HEK293 (cell line): Measurements from ENCODE around the gene CRIP1.

Experiments used
- CTCF ChIA-PET: fragments of 350-600 bp; formaldehyde crosslinking; extraction: SDS; loops from one replicate; lab custom pipeline; 2021; ENCODE audit warnings: antibody characterized with exemption; lab: Yijun Ruan, JAX
- POLR2A ChIA-PET: fragments of 300-600 bp; formaldehyde crosslinking; extraction: SDS; loops from one replicate; lab custom pipeline; 2020; ENCODE audit warnings: antibody characterized with exemption, inconsistent platforms; lab: Yijun Ruan, JAX
- H3K27ac ChIP-seq: fragments of 200-500 bp; sonication (Bioruptor generic); 2 replicates; pipeline ENCODE4 v1.5.1; 2014; ENCODE audit warnings: low read depth, low read length, control low read depth, inconsistent platforms; ENCODE audit errors: extremely low read depth
- H3K36me3 ChIP-seq, 2 experiments: fragments of 200-500 bp in 1 of 2; sonication (Bioruptor generic) in 1 of 2; 1 replicate in 1 of 2; 2 replicates in 1 of 2; pipeline ENCODE4 v1.5.1; 2014 to 2017; ENCODE audit warnings: inconsistent platforms in 2 of 2, low read length in 2 of 2; ENCODE audit not compliant: control insufficient read depth in 2 of 2, insufficient read depth in 1 of 2
- H3K4me1 ChIP-seq: fragments of 200-500 bp; sonication (Bioruptor generic); 2 replicates; pipeline ENCODE4 v1.5.1; 2014; ENCODE audit warnings: mild to moderate bottlenecking, low read length, inconsistent platforms; ENCODE audit not compliant: control insufficient read depth, insufficient read depth
- H3K4me3 ChIP-seq: 2 replicates; pipeline ENCODE4 v1.5.1; 2011; ENCODE audit warnings: low read depth, mild to moderate bottlenecking, control low read depth, low read length, moderate library complexity
- H3K9me3 ChIP-seq: fragments of 200-500 bp; sonication (Bioruptor generic); 2 replicates; pipeline ENCODE4 v1.5.1; 2014; ENCODE audit warnings: low read depth, low read length, inconsistent platforms; ENCODE audit not compliant: control insufficient read depth, insufficient read depth
- BCL11A ChIP-seq: fragments of 450-650 bp; formaldehyde crosslinking; IDR thresholded peaks from 2 replicates; pipeline ENCODE4 v1.5.1; 2016; ENCODE audit warnings: low read depth, missing biosample characterization, missing genetic modification characterization
- KLF16 ChIP-seq: fragments of 450-650 bp; formaldehyde crosslinking; IDR thresholded peaks from 2 replicates; pipeline ENCODE4 v1.5.1; 2017; ENCODE audit warnings: missing biosample characterization, missing genetic modification characterization
- ZEB2 ChIP-seq: fragments of 450-650 bp; formaldehyde crosslinking; IDR thresholded peaks from 2 replicates; pipeline ENCODE4 v1.5.1; 2016; ENCODE audit warnings: missing biosample characterization, missing genetic modification characterization
- ZFP41 ChIP-seq: fragments of 450-650 bp; formaldehyde crosslinking; IDR thresholded peaks from 2 replicates; pipeline ENCODE4 v1.5.1; 2016; ENCODE audit warnings: missing biosample characterization, missing genetic modification characterization, borderline replicate concordance
- ZNF132 ChIP-seq: fragments of 450-650 bp; formaldehyde crosslinking; IDR thresholded peaks from 2 replicates; pipeline ENCODE4 v1.5.1; 2017; ENCODE audit warnings: missing biosample characterization, missing genetic modification characterization, borderline replicate concordance
- ZNF146 ChIP-seq: fragments of 450-650 bp; formaldehyde crosslinking; IDR thresholded peaks from 2 replicates; pipeline ENCODE4 v1.5.1; 2016; ENCODE audit warnings: missing biosample characterization, missing genetic modification characterization
- ZNF169 ChIP-seq: fragments of 450-650 bp; formaldehyde crosslinking; IDR thresholded peaks from 2 replicates; pipeline ENCODE4 v1.5.1; 2016; ENCODE audit warnings: missing biosample characterization, missing genetic modification characterization
- ZNF175 ChIP-seq: fragments of 450-650 bp; formaldehyde crosslinking; IDR thresholded peaks from 2 replicates; pipeline ENCODE4 v1.5.1; 2016; ENCODE audit warnings: missing biosample characterization, missing genetic modification characterization
- ZNF2 ChIP-seq: fragments of 450-650 bp; formaldehyde crosslinking; IDR thresholded peaks from 2 replicates; pipeline ENCODE4 v1.5.1; 2016; ENCODE audit warnings: missing biosample characterization, missing genetic modification characterization
- ZNF292 ChIP-seq: fragments of 450-650 bp; formaldehyde crosslinking; IDR thresholded peaks from 2 replicates; pipeline ENCODE4 v1.5.1; 2016; ENCODE audit warnings: low read depth, missing biosample characterization, missing genetic modification characterization, borderline replicate concordance
- ZNF354C ChIP-seq: fragments of 450-650 bp; formaldehyde crosslinking; IDR thresholded peaks from 2 replicates; pipeline ENCODE4 v1.5.1; 2016; ENCODE audit warnings: missing biosample characterization, missing genetic modification characterization, low read depth, borderline replicate concordance
- ZNF391 ChIP-seq: fragments of 450-650 bp; formaldehyde crosslinking; IDR thresholded peaks from 2 replicates; pipeline ENCODE4 v1.5.1; 2016; ENCODE audit warnings: low read depth, missing biosample characterization, missing genetic modification characterization, borderline replicate concordance
- ZNF473 ChIP-seq: fragments of 450-650 bp; formaldehyde crosslinking; IDR thresholded peaks from 2 replicates; pipeline ENCODE4 v1.5.1; 2017; ENCODE audit warnings: missing biosample characterization, missing genetic modification characterization
- ZNF501 ChIP-seq: fragments of 450-650 bp; formaldehyde crosslinking; IDR thresholded peaks from 2 replicates; pipeline ENCODE4 v1.5.1; 2016; ENCODE audit warnings: missing biosample characterization, missing genetic modification characterization
- ZNF510 ChIP-seq: fragments of 450-650 bp; formaldehyde crosslinking; IDR thresholded peaks from 2 replicates; pipeline ENCODE4 v1.5.1; 2018; ENCODE audit warnings: mild to moderate bottlenecking, missing genetic modification characterization, missing biosample characterization; ENCODE audit not compliant: insufficient replicate concordance
- ZNF529 ChIP-seq: fragments of 450-650 bp; formaldehyde crosslinking; IDR thresholded peaks from 2 replicates; pipeline ENCODE4 v1.5.1; 2017; ENCODE audit warnings: missing genetic modification characterization, missing biosample characterization; ENCODE audit not compliant: insufficient replicate concordance
- ZNF558 ChIP-seq: fragments of 450-650 bp; formaldehyde crosslinking; IDR thresholded peaks from 2 replicates; pipeline ENCODE4 v1.5.1; 2016; ENCODE audit warnings: missing biosample characterization, missing genetic modification characterization
- ZNF621 ChIP-seq: fragments of 450-650 bp; formaldehyde crosslinking; IDR thresholded peaks from 2 replicates; pipeline ENCODE4 v1.5.1; 2017; ENCODE audit warnings: missing biosample characterization, missing genetic modification characterization
- ZNF670 ChIP-seq: fragments of 450-650 bp; formaldehyde crosslinking; IDR thresholded peaks from 2 replicates; pipeline ENCODE4 v1.5.1; 2016; ENCODE audit warnings: missing biosample characterization, missing genetic modification characterization, low read depth
- ZNF837 ChIP-seq: fragments of 450-650 bp; formaldehyde crosslinking; IDR thresholded peaks from 2 replicates; pipeline ENCODE4 v1.5.1; 2016; ENCODE audit warnings: missing biosample characterization, missing genetic modification characterization
- ZSCAN23 ChIP-seq: fragments of 450-650 bp; formaldehyde crosslinking; IDR thresholded peaks from 2 replicates; pipeline ENCODE4 v1.5.1; 2016; ENCODE audit warnings: missing biosample characterization, missing genetic modification characterization
- TF ChIP-seq, protein P1 (sequence below): fragments of 450-650 bp; formaldehyde crosslinking; IDR thresholded peaks from 2 replicates; pipeline ENCODE4 v1.5.1; 2016; ENCODE audit warnings: missing biosample characterization, missing genetic modification characterization
- TF ChIP-seq, protein P2 (sequence below): fragments of 450-650 bp; formaldehyde crosslinking; conservative IDR thresholded peaks from 2 replicates; pipeline ENCODE4 v1.5.1; 2016; ENCODE audit warnings: low read depth, missing biosample characterization, missing genetic modification characterization
- TF ChIP-seq, protein P3 (sequence below): fragments of 450-650 bp; formaldehyde crosslinking; optimal IDR thresholded peaks from 2 replicates; pipeline ENCODE3; 2016; ENCODE audit warnings: missing biosample characterization, mild to moderate bottlenecking, missing genetic modification characterization
- TF ChIP-seq, protein P4 (sequence below): fragments of 450-650 bp; formaldehyde crosslinking; IDR thresholded peaks from 2 replicates; pipeline ENCODE4; 2016; ENCODE audit warnings: missing biosample characterization, missing genetic modification characterization

CRIP1 gene

DNA sequence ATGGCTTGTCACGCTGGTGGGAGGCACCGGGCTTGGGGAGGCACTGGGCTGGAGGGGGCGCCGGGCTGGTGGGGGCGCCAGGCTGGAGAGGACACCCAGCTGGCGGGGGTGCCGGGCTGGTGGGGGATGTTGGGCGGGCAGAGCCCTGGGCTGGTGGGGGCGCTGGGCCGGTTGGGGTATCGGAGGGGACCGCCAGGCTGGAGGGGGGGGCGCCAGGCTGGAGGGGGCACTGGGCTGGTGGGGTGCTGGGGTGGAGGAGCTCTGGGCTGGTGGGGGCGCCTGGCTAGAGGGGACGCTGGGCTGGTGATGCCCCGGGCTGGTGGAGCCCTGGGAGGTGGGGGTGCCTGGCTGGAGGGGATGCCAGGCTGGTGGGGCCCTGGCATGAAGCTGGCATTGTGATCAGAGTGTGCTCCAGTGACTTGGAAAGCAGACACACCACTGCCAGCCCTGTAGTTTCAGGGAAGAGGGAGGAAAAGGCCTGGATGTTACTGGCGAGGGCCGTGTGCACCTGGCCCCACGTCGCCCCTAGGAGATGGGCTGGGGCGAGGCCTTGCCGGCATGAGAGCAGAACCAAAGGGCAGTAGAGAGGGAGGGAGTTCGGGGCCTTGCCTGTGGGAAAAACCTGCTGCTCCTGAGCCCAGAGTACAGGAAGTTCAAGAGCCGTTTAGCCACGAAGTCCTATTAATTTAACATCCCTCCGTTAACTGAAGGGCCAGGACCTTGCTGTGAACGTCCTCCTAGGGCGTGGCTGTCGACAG is 17.4 kb downstream of the CRIP1 start:
- POLR2A ChIA-PET, result no interaction called here
- no peaks in the 10 kb centered on the region for H3K9me3 ChIP-seq
- TF ChIP-seq ZNF354C (tag by site-specific recombination), result no peak
- TF ChIP-seq ZFP41 (tag by site-specific recombination), result no peak
- TF ChIP-seq ZNF391 (tag by site-specific recombination), result no peak
- TF ChIP-seq ZNF837 (tag by site-specific recombination), result no peak
- no peak for TF ChIP-seq KLF16
- TF ChIP-seq ZSCAN23 (tag by site-specific recombination), result no peak
- TF ChIP-seq ZNF501 (tag by site-specific recombination), result no peak
- TF ChIP-seq, all 188 proteins: peak for 0
- H3K4me1 ChIP-seq, result no peaks in the 10 kb centered on the region
- CTCF ChIA-PET, result no interaction called here
- no peak overlapping the region for H3K4me3 ChIP-seq
- no peak overlapping the region for H3K27ac ChIP-seq
- no peaks in the 10 kb centered on the region for H3K36me3 ChIP-seq

DNA sequence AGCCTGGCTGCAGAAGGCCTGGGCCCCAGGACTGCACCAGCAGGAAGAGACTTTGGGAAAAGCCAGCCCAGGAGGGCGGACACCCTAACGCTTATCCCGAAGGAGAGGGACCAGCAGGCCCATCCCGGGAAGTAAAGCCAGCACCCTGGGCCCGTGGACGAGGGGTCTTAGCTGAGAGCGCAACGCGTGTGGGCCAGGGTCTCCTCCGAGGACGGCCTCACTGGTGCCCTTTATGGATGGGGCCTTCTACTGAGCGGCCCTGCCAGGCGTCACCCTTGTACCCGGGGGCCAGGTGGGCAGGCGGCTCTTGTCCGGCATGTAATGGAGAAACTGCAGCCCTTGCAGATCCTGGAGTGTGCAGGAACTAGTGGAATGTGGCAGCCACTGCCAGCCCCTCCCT is 18.4 kb downstream of the CRIP1 start:
- ChIA-PET CTCF (no interaction called here), POLR2A (no interaction called here)
- H3K27ac ChIP-seq, result no peak overlapping the region
- H3K4me3 ChIP-seq, result no peak overlapping the region
- no peaks in the 10 kb centered on the region for H3K36me3 ChIP-seq
- H3K4me1 ChIP-seq, result no peaks in the 10 kb centered on the region
- no peaks in the 10 kb centered on the region for H3K9me3 ChIP-seq
- TF ChIP-seq, protein P1, sequence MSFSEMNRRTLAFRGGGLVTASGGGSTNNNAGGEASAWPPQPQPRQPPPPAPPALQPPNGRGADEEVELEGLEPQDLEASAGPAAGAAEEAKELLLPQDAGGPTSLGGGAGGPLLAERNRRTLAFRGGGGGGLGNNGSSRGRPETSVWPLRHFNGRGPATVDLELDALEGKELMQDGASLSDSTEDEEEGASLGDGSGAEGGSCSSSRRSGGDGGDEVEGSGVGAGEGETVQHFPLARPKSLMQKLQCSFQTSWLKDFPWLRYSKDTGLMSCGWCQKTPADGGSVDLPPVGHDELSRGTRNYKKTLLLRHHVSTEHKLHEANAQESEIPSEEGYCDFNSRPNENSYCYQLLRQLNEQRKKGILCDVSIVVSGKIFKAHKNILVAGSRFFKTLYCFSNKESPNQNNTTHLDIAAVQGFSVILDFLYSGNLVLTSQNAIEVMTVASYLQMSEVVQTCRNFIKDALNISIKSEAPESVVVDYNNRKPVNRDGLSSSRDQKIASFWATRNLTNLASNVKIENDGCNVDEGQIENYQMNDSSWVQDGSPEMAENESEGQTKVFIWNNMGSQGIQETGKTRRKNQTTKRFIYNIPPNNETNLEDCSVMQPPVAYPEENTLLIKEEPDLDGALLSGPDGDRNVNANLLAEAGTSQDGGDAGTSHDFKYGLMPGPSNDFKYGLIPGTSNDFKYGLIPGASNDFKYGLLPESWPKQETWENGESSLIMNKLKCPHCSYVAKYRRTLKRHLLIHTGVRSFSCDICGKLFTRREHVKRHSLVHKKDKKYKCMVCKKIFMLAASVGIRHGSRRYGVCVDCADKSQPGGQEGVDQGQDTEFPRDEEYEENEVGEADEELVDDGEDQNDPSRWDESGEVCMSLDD (tag by site-specific recombination), result no peak
- TF ChIP-seq ZNF670 (tag by site-specific recombination) (no peak), ZNF621 (no peak), ZNF146 (tag by site-specific recombination) (no peak), ZNF132 (tag by site-specific recombination) (no peak), ZNF2 (tag by site-specific recombination) (no peak), ZNF558 (tag by site-specific recombination) (no peak), BCL11A (tag by site-specific recombination) (no peak), ZNF175 (tag by site-specific recombination) (no peak), ZNF473 (tag by site-specific recombination) (no peak), ZNF510 (tag by site-specific recombination) (no peak), ZNF529 (tag by site-specific recombination) (no peak), ZNF837 (tag by site-specific recombination) (no peak), ZEB2 (tag by site-specific recombination) (no peak), ZNF292 (tag by site-specific recombination) (no peak), ZNF169 (tag by site-specific recombination) (no peak)
- TF ChIP-seq, protein P2, sequence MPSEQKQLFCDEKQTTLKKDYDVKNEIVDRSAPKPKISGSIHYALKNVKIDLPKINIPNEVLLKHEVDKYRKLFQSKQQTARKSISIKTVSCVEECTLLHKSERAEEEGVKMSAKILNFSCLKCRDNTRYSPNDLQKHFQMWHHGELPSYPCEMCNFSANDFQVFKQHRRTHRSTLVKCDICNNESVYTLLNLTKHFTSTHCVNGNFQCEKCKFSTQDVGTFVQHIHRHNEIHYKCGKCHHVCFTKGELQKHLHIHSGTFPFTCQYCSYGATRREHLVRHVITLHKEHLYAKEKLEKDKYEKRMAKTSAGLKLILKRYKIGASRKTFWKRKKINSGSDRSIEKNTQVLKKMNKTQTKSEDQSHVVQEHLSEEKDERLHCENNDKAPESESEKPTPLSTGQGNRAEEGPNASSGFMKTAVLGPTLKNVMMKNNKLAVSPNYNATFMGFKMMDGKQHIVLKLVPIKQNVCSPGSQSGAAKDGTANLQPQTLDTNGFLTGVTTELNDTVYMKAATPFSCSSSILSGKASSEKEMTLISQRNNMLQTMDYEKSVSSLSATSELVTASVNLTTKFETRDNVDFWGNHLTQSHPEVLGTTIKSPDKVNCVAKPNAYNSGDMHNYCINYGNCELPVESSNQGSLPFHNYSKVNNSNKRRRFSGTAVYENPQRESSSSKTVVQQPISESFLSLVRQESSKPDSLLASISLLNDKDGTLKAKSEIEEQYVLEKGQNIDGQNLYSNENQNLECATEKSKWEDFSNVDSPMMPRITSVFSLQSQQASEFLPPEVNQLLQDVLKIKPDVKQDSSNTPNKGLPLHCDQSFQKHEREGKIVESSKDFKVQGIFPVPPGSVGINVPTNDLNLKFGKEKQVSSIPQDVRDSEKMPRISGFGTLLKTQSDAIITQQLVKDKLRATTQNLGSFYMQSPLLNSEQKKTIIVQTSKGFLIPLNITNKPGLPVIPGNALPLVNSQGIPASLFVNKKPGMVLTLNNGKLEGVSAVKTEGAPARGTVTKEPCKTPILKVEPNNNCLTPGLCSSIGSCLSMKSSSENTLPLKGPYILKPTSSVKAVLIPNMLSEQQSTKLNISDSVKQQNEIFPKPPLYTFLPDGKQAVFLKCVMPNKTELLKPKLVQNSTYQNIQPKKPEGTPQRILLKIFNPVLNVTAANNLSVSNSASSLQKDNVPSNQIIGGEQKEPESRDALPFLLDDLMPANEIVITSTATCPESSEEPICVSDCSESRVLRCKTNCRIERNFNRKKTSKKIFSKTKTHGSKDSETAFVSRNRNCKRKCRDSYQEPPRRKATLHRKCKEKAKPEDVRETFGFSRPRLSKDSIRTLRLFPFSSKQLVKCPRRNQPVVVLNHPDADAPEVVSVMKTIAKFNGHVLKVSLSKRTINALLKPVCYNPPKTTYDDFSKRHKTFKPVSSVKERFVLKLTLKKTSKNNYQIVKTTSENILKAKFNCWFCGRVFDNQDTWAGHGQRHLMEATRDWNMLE (tag by site-specific recombination), result no peak
- TF ChIP-seq, protein P3, sequence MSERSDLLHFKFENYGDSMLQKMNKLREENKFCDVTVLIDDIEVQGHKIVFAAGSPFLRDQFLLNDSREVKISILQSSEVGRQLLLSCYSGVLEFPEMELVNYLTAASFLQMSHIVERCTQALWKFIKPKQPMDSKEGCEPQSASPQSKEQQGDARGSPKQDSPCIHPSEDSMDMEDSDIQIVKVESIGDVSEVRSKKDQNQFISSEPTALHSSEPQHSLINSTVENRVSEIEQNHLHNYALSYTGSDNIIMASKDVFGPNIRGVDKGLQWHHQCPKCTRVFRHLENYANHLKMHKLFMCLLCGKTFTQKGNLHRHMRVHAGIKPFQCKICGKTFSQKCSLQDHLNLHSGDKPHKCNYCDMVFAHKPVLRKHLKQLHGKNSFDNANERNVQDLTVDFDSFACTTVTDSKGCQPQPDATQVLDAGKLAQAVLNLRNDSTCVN (tag by site-specific recombination), result no peak
- TF ChIP-seq, protein P4, sequence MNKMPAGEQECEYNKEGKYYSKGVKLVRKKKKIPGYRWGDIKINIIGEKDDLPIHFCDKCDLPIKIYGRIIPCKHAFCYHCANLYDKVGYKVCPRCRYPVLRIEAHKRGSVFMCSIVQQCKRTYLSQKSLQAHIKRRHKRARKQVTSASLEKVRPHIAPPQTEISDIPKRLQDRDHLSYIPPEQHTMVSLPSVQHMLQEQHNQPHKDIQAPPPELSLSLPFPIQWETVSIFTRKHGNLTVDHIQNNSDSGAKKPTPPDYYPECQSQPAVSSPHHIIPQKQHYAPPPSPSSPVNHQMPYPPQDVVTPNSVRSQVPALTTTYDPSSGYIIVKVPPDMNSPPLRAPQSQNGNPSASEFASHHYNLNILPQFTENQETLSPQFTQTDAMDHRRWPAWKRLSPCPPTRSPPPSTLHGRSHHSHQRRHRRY (tag by site-specific recombination), result no peak
